ENCODE measurements around the gene EIF2B2. TPM values are rescaled to one million over a fixed set of nuclear protein-coding genes. Genes with fewer than 3 reads are reported as not detected.

Gene EIF2B2
- polyA plus RNA-seq, 1 of the 3 experiments (the other 2 are of a cell fraction), result 125 TPM

GRCh38 chr14:74960736-74961135, 42.0 kb upstream of the EIF2B2 start:
- peaks cover 0 to 26% of the 10 kb centered on the region in 2 experiments; a peak in 1 of 4 replicates for H3K4me1 ChIP-seq (ENCODE audit: control insufficient read depth in 1 of 2, insufficient read depth in 2 of 2, low read depth in 1 of 2, low read length in 1 of 2)
- H3K27ac ChIP-seq (ENCODE audit: low read depth in 2 of 2, low read length in 1 of 2), result no peak overlapping the region
- H3K9me3 ChIP-seq, result no peaks in the 10 kb centered on the region
- 87% methylated on average over 4 of the region's 4 CpGs for WGBS (ENCODE audit: low lambda C conversion rate)
- H3K4me3 ChIP-seq (ENCODE audit: low read depth in 2 of 2, low read length in 1 of 2), result no peak overlapping the region
- no peak for DNase-seq
- H3K27me3 ChIP-seq (ENCODE audit: insufficient read depth), result no peaks in the 10 kb centered on the region
- ChIA-PET CTCF (interaction anchor here (1.3 to 1.9 kb wide), 3 partner anchors 10 to 15 kb away, joined by 3 to 6 read pairs (median 4); no protein-coding TSS in a partner anchor), POLR2A (no interaction called here)
- no peak overlapping the region for H3K4me2 ChIP-seq
- H3K36me3 ChIP-seq (replicated peaks in 1 of 2; ENCODE audit: control insufficient read depth in 1 of 2, insufficient read depth in 2 of 2, low read length in 1 of 2), result no peaks in the 10 kb centered on the region
- no peak for TF ChIP-seq FOXJ3 (CRISPR knock-in tag; IDR thresholded peaks at IDR 0.05)
- TF ChIP-seq ZBTB33 (IDR thresholded peaks at IDR 0.05; ENCODE audit: borderline replicate concordance, low read depth), result no peak
- TF ChIP-seq NRF1 (IDR thresholded peaks at IDR 0.05; ENCODE audit: low read depth, low read length), result no peak
- H3F3A ChIP-seq (replicated peaks; ENCODE audit: insufficient read depth), result peaks cover 10% of the 10 kb centered on the region
- no peak overlapping the region for H2AFZ ChIP-seq (ENCODE audit: low read depth)
- H3K9ac ChIP-seq, result no peak overlapping the region
- no peaks in the 10 kb centered on the region for H3K79me2 ChIP-seq (ENCODE audit: insufficient read depth)
- no peaks in the 10 kb centered on the region for H3K9me2 ChIP-seq
- H4K20me1 ChIP-seq (ENCODE audit: insufficient read depth), result no peaks in the 10 kb centered on the region

GRCh38 chr14:74961238-74961911, 41.3 kb upstream of the EIF2B2 start:
- peaks cover 0 to 19% of the 10 kb centered on the region in 2 experiments; a peak in 1 of 4 replicates for H3K4me1 ChIP-seq (ENCODE audit: control insufficient read depth in 1 of 2, insufficient read depth in 2 of 2, low read depth in 1 of 2, low read length in 1 of 2)
- peaks cover 10% of the 10 kb centered on the region for H3F3A ChIP-seq (replicated peaks; ENCODE audit: insufficient read depth)
- DNase-seq, result no peak
- ChIA-PET CTCF (interaction anchor here (1.3 to 1.9 kb wide), 3 partner anchors 10 to 14 kb away, joined by 3 to 6 read pairs (median 4); no protein-coding TSS in a partner anchor), POLR2A (interaction anchor here (0.6 kb wide), 1 partner anchor 109 kb away, joined by 4 read pairs; no protein-coding TSS in a partner anchor)
- no peak for TF ChIP-seq TCF12 (IDR thresholded peaks at IDR 0.05)
- no peak for TF ChIP-seq ZBTB33 (IDR thresholded peaks at IDR 0.05; ENCODE audit: borderline replicate concordance, low read depth)
- TF ChIP-seq REST (IDR thresholded peaks at IDR 0.05; ENCODE audit: low read depth, low read length), result no peak
- no peak for TF ChIP-seq USF2 (IDR thresholded peaks at IDR 0.05; ENCODE audit: borderline replicate concordance, low read depth, low read length)
- TF ChIP-seq EZH2phosphoT487 (IDR thresholded peaks at IDR 0.05; ENCODE audit: borderline replicate concordance, low read depth), result no peak
- no peak for TF ChIP-seq MAX (IDR thresholded peaks at IDR 0.05; ENCODE audit: low read depth)
- no peak for TF ChIP-seq IRF3 (IDR thresholded peaks at IDR 0.05; ENCODE audit: low read depth, low read length)
- no peak for TF ChIP-seq FOXJ3 (CRISPR knock-in tag; IDR thresholded peaks at IDR 0.05)
- no peak for TF ChIP-seq GABPA (IDR thresholded peaks at IDR 0.05; ENCODE audit: low read depth)
- no peak for TF ChIP-seq USF1 (IDR thresholded peaks at IDR 0.05; ENCODE audit: borderline replicate concordance, low read depth)
- TF ChIP-seq NFIC (IDR thresholded peaks at IDR 0.05; ENCODE audit: borderline replicate concordance), result no peak
- TF ChIP-seq FOSL2 (IDR thresholded peaks at IDR 0.05; ENCODE audit: borderline replicate concordance, low read depth), result no peak
- H4K20me1 ChIP-seq (ENCODE audit: insufficient read depth), result no peaks in the 10 kb centered on the region
- no peaks in the 10 kb centered on the region for H3K27me3 ChIP-seq (ENCODE audit: insufficient read depth)
- no peaks in the 10 kb centered on the region for H3K79me2 ChIP-seq (ENCODE audit: insufficient read depth)
- H3K36me3 ChIP-seq (replicated peaks in 1 of 2; ENCODE audit: control insufficient read depth in 1 of 2, insufficient read depth in 2 of 2, low read length in 1 of 2), result no peaks in the 10 kb centered on the region
- H3K9me3 ChIP-seq, result no peaks in the 10 kb centered on the region
- H3K9ac ChIP-seq, result no peak overlapping the region
- no peaks in the 10 kb centered on the region for H3K9me2 ChIP-seq
- 89% methylated on average over 5 of the region's 5 CpGs for WGBS (ENCODE audit: low lambda C conversion rate)
- no peak overlapping the region for H3K4me3 ChIP-seq (ENCODE audit: low read depth in 2 of 2, low read length in 1 of 2)
- H2AFZ ChIP-seq (ENCODE audit: low read depth), result no peak overlapping the region
- H3K4me2 ChIP-seq, result no peak overlapping the region
- H3K27ac ChIP-seq (ENCODE audit: low read depth in 2 of 2, low read length in 1 of 2), result no peak overlapping the region

Measured in SK-N-SH (cell line).